ENCODE measurements around the gene PORCN.

PORCN gene

DNA sequence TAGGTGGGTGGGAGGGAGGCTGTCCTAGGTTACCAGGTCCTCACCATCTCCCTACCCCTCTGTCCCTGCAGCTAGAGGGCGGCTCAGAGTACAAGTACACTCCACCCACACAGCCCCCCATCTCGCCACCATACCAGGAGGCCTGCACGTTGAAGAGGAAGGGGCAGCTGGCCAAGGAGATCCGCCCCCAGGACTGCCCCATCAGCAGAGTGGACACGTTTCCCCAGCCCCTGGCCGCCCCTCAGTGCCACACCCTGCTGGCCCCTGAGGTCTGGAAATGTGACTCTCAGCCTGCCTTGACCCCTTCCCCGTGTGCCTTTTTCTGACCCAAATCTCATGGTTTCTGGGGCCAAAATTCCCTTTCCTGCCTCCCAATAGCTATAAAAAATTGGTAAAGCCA, 26.3 kb upstream of the PORCN start:
- Histone ChIP-seq H3K4me3 (no peak overlapping the region), H3K9me3 (no peaks in the 10 kb centered on the region), H3K36me3 (peaks cover 0 to 62% (median 21%) of the 10 kb centered on the region in 3 donors), H3K27me3 (no peaks in the 10 kb centered on the region), H3K27ac (no peak overlapping the region), H3K4me1 (peaks cover 0 to 2% (median 0%) of the 10 kb centered on the region in 4 donors)
- no peak for TF ChIP-seq CTCF (IDR thresholded peaks at IDR 0.05)
- no peak for DNase-seq
- intact Hi-C loops (cut with DNase I; ENCODE audit: low total_unique reads) = no loop called here

DNA sequence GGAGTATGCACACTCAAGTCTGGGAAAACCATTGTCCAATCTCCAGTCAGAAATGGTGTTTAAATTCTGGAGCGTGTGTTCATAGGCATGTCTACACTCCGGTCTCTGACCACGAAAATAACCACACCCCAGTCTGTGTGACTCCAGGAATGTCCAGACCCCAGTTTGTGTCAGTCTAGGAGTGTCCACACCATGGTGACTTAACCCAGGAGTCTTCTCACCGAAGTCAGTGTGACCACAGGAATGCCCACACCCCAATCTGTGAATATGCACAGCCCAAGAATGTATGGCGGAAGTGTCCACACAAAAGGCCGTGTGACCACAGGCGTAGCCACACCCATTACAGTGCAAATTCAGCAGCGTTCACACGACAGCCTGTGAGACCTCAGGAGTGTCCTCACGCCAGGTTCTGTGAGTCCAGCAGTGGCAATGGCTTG, 21.4 kb upstream of the PORCN start:
- Histone ChIP-seq H3K27ac (no peak overlapping the region), H3K27me3 (no peaks in the 10 kb centered on the region), H3K36me3 (peaks cover 0 to 25% (median 5%) of the 10 kb centered on the region in 3 donors), H3K9me3 (peaks cover 0 to 15% (median 0%) of the 10 kb centered on the region in 3 donors), H3K4me3 (no peak overlapping the region), H3K4me1 (no peaks in the 10 kb centered on the region)
- intact Hi-C loops (cut with DNase I; ENCODE audit: low total_unique reads) = no loop called here
- no peak for DNase-seq
- no peak for TF ChIP-seq CTCF (IDR thresholded peaks at IDR 0.05)

DNA sequence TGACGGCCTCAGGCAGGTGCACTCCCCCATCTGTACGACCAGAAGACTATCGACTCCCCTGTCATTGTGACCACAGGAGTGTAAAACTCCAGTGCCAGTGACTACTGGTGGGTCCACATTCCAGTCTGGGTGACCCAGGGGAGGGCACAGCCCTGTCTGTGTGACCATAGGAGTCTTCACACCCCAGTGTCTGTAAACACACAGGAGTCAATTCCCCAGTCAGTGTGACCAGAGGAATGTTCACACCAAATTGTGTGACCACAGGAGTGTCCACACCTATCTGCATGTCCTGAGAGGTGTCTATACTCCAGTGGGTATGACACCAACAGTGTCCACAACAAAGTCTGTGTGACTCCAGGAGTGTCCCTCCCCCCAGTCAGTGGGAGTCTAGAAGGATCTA, 20.8 kb upstream of the PORCN start:
- H3K4me1 ChIP-seq = no peaks in the 10 kb centered on the region
- intact Hi-C loops (cut with DNase I; ENCODE audit: low total_unique reads) = no loop called here
- no peak overlapping the region for H3K4me3 ChIP-seq
- no peak overlapping the region for H3K27ac ChIP-seq
- peaks cover 0 to 19% (median 0%) of the 10 kb centered on the region in 3 donors for H3K36me3 ChIP-seq
- TF ChIP-seq CTCF (IDR thresholded peaks at IDR 0.05) = no peak
- peaks cover 0 to 15% (median 0%) of the 10 kb centered on the region in 3 donors for H3K9me3 ChIP-seq
- no peak for DNase-seq
- H3K27me3 ChIP-seq = no peaks in the 10 kb centered on the region

- peaks cover 0 to 15% (median 0%) of the 10 kb centered on the region in 3 donors for H3K9me3 ChIP-seq
- H3K36me3 ChIP-seq = peaks cover 0 to 8% (median 0%) of the 10 kb centered on the region in 3 donors
- no peak for TF ChIP-seq CTCF (IDR thresholded peaks at IDR 0.05)
- no peak overlapping the region for H3K4me3 ChIP-seq
- intact Hi-C loops (cut with DNase I; ENCODE audit: low total_unique reads) = no loop called here
- H3K27me3 ChIP-seq = no peaks in the 10 kb centered on the region
- DNase-seq = peak in 1 of 2 donors; percentile 17
- H3K4me1 ChIP-seq = no peaks in the 10 kb centered on the region
- H3K27ac ChIP-seq = no peak overlapping the region
Measured at GRCh38 chrX:48489296-48489695, 19.5 kb upstream of the PORCN start.

GRCh38 chrX:48489892-48490291, 18.9 kb upstream of the PORCN start:
- no peak for TF ChIP-seq CTCF (IDR thresholded peaks at IDR 0.05)
- DNase-seq = no peak
- Histone ChIP-seq H3K4me1 (no peaks in the 10 kb centered on the region), H3K9me3 (peaks cover 0 to 17% (median 0%) of the 10 kb centered on the region in 3 donors), H3K27me3 (no peaks in the 10 kb centered on the region), H3K36me3 (peaks cover 0 to 2% (median 0%) of the 10 kb centered on the region in 3 donors), H3K27ac (no peak overlapping the region), H3K4me3 (no peak overlapping the region)
- intact Hi-C loops (cut with DNase I; ENCODE audit: low total_unique reads) = no loop called here

DNA sequence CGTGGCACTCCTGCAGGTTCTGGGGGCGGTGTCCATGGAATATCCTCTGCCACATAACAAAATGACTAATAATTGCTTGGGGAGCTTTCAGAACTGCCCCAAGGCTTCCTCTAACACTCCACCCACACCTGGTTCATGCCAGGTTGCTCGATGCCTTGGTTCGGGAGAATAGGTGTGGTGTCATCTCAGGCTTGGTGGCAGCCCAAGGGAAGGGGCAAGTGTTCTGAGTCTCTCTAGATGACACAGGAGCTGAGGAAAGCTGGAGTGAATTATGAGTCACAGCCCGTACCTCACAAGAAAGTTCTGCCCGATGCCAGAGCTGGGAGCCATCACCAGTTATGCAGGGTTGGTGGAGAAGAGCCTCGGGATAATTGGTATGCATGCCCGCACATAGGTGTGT, 18.1 kb upstream of the PORCN start:
- no peak for DNase-seq
- intact Hi-C loops (cut with DNase I; ENCODE audit: low total_unique reads) = no loop called here
- TF ChIP-seq CTCF (IDR thresholded peaks at IDR 0.05) = no peak

More for the DNA sequence above, 18.1 kb upstream of the PORCN start:
- Histone ChIP-seq H3K9me3 (peaks cover 0 to 22% (median 0%) of the 10 kb centered on the region in 3 donors), H3K27me3 (no peaks in the 10 kb centered on the region), H3K27ac (no peak overlapping the region), H3K4me3 (no peak overlapping the region), H3K4me1 (no peaks in the 10 kb centered on the region), H3K36me3 (no peaks in the 10 kb centered on the region)

Data from tibial artery (tissue), 4 donors.